NCI-H2196 treated with DMSO at 0.1 percent for 48 hours (cell line): ENCODE results near the gene WDR5.

Source experiments
- DNase-seq: peaks from one replicate; lab custom pipeline; 2025; ENCODE audit not compliant: unreplicated experiment; lab: John Stamatoyannopoulos, UW

The WDR5 gene

GRCh38 chr9:134204991-134205578 lies 69.2 kb downstream of the WDR5 start:
- no peak for DNase-seq

- DNase-seq: peak; percentile 32
Measured at GRCh38 chr9:134205672-134206310, 69.9 kb downstream of the WDR5 start.

- DNase-seq: no peak
Measured at GRCh38 chr9:134206311-134207300, 70.7 kb downstream of the WDR5 start.

- no peak for DNase-seq
Measured at GRCh38 chr9:134208310-134208841, 72.5 kb downstream of the WDR5 start.

GRCh38 chr9:134208981-134209725 lies 73.3 kb downstream of the WDR5 start:
- DNase-seq: no peak
